HG02798 (cell line): ENCODE results near the gene ZBTB7C.

Source experiments
- ATAC-seq: cut with Tn5 transposase; IDR thresholded peaks from one replicate; pipeline ENCODE4 v1.9.1; 2021; ENCODE audit warnings: mild to moderate bottlenecking; ENCODE audit not compliant: unreplicated experiment, poor library complexity

Gene ZBTB7C

DNA sequence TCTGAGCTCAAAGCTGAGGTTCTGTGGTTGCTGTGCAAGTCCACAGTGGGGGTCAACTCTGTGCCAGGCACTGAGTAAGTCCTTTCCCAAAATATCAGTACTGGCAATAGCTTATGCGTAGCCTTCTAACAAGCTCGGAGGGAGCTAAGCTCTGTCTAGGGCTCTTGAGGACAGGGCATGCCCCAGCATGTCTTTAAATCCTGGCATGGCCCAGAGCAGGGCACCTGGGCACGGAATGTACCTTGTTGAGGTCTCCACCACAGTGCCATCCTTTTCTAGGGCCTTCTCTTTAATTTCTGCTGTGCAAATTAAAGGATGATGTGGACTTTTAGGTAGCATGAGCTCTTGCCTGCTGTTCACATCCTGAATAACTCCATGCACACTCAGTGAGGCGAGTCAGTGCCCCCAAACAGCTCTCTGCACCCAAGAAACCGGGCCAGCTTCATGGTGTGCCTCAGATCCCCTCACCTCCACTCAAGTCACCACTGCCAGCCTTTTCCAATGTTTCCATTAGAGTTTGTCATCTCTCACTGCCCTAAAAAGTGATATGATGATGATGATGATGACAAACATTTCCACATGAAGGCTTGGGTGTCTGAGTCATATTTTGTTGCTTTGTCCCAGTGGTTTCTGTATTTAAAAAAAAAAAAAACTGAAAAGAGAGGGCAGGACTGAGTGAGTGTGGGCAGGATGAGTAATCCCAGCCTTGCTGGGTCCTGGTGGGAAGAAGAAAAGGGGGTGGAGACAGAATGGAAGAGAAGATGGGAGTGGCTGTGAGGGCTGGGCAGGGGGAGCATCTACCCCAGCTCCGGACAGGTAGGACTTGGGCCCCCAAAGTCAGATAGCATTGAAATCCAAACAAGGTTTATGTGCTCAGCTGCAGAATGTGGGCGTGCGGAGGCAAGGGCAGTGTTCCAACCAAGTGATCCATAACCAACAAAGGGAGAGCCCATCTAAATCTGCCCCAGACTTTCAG lies 78.9 kb downstream of the ZBTB7C start:
- ATAC-seq: no peak

DNA sequence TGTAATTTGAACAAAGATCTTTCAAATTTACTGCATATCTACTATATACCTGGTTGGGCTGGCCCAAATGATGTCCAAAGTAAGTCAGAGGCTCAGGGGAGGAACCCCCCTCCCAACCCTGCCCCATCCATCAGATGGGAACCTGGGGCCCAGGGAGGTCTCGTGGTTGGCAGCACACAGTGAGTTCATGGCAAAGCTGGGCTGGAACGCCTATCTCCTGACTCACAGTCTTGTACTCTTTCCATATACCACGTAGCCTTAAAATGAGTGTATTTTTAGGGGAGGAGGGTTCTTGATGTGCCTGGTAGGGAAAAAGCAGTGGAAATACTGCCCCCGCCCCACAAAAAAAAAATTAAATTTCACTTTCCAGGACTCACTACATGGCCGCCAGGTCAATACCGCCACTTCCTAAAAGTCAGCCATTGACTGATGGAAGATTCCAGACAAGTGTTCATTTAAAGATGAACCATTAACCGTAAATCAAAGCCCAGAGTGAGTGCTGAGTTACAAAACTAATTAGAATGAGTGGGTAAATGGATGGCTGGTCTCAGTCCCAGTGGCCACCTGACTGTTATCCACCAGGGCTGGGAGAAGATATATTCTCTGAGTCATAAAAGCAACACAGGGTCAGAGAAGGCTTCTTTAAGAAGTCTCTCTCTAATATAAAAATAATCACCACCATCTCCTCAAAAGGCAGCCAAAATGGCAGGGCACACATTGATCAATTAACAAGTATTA lies 80.5 kb downstream of the ZBTB7C start:
- no peak for ATAC-seq

DNA sequence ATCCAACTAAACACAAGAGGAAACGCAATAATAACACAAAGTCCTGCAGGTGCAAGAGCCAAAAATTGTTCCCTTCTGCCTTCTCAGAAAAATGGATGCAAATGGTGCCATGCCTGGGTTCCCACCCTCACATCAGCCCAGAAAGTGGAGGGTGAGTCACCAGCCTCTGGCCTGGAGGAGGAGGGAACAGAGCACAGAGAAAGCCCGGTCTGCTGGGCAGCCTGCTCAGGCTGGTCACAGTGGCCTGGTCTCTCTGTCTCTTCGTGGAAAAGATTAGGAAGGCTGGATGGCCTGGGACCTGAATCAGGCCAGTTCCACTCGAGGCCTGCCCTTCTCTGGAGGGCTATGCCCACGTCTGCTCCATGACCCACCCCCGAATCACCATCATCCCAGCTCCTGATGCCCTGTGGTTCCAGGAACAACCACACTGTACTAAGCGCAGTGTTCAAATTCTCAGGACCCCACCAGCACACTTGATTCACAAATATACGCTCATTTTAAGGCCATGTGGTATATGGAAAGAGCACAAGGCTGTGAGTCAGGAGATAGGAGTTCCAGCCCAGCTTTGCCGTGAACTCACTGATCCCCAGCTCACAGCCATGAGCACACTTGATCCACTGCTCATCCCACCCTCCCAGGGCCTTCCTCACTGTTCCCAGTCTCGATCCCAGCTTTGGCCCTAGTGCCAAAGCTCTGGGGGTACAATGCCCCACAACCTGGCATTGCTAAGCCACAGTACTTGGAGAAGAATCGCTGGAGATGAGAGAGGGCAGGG lies 82.1 kb downstream of the ZBTB7C start:
- ATAC-seq: no peak

DNA sequence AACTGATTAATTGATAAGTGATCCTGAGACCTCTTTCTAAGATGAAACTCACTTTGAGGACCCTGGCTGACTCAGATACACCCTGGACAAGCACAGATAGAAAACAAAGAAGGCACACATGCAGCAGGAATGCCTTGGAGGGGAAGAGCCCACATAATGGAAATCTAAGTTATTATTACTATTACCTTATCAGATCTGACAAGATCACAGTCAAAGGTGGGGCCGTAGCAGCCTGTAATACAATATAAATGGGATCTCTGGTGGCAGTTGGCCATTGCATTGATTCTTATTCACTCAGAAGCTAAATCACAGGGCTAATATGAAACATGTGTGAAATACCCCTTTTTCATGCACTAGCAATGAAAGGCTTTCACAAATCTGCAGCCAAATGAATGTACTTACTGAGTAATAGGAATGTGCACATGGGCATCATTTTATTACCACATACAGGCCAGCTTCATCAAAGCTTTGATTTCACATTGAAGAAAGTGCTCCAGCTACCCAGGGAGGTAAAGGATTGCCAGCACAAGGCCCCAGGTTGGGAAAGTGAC lies 84.0 kb downstream of the ZBTB7C start:
- no peak for ATAC-seq

DNA sequence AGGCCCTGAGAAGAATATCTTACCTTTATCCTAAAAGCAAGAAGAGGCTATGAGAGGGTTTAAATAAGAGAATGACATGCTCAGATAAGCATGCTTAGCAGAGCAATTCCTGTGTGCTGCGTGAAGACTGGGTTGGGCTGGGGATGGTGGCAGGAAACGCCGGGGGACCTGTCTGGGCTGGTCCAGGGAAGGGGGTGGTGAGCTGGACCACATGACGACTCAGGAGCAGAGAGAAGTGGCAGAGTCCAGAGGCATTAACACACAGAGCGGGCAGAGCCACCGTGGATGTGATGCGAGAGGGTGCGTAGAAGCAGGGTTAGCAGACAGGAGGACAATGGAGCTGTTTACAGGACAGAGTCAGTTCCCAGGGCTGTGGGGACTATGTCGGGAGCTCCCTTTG lies 84.5 kb downstream of the ZBTB7C start:
- no peak for ATAC-seq

DNA sequence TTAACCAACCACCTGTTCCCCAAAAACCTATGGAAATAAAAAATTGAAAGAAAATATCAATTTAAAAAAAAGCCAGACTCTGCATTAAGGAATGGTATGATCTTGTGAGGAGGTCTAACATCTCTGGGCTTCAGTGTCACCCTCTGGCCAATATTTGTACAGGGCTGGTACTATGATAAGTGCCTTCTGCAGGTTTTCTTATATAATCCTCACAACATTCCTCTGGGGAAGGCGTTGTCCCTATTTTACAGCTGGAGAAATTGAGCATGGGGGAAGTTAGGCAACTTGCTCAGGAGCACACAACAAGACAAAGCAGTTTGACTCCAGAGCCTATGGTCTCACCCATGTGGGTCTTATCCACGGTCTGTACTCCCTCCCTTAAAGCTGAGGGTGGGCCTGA lies 86.0 kb downstream of the ZBTB7C start:
- ATAC-seq: no peak

DNA sequence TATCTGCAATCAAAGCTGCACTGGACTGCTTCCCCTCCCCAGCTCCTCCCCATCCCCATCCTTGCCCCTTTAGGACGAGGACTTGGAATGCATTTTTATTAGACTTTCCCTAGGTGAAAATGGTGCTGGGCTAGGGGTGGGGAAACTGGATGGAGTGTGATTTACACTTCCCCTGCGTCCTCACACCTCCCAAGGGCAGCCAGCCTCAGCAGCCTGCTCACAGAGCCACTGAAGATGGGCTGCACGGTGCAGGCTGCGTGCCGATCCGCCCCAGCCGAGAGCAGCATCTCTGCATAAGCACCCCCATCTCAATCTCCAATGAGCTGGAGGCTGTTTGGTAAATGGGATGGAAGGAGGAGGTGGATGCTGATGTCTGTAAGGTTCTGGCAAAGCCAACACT lies 87.6 kb downstream of the ZBTB7C start:
- ATAC-seq: no peak

DNA sequence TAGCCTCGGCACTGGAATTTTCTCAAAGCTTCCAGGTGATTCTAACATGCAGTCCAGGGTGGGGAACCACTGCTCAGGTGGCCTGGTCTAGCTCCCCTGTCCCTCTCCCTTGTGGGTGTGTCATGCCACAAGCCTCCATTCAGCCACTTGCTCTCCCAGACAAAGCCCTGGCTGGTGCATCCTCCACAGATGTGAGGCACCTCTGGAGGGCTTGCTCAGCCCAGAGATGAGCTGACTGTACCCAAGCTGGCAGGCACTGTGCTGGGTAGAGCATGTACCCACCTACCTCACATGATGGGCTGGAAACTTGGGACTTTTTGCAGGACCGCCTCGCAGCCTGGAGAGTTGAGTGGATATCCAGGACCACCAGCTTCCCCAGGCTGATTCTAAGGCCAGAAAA lies 88.1 kb downstream of the ZBTB7C start:
- no peak for ATAC-seq

DNA sequence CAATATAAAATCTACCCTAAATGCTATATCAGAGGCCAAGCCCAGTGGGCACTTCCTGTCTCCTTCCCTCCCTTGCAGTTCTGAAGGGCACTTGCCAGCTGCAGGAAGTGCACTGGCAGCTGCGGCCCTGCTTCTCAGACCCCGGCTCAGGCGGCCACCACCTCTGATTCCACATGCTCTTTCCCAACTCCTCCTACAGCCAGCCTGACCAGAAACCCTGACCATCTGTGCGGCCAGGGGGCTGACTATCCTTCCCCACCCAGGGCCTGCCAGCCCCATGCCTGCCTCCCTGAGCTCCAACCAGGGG lies 88.6 kb downstream of the ZBTB7C start:
- no peak for ATAC-seq

DNA sequence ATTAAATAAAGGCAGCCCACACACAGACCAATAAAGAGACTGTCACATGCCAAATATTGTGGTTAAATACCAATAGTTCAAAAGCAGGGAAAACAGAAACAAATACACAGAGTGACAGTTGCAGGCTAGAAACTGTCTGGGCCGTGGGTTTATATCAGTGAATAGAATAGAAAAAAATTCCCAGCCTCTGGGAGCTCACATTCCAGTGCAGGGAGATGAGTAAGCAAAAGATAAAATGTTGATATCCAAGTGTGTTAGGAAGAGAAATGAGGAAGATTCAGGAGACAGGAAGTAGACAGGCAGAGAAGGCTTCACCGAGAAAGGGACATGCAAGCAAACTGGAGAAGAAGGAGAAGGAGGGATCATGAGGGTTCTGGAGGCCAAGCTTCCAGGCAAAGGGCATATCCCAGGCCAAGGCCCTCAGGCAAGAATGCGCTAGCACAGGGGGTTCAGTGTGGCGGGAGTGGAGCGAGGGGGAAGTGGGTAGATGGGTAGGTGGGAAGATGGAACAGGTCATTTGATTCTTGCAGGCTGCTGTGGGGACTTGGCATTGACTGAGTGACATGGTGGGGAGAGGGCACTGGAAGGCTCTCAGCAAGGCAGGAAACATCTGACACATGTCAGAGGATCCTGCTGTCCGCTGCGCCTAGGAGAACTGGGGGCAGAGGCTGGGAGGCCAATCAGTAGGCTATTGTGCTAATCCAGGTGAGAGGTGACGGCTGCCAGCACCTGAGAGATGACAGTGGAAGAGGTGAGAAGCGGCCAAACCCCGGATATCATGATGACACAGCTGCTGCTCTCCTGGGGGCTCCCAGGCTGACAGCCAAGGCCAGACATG lies 89.2 kb downstream of the ZBTB7C start:
- no peak for ATAC-seq

DNA sequence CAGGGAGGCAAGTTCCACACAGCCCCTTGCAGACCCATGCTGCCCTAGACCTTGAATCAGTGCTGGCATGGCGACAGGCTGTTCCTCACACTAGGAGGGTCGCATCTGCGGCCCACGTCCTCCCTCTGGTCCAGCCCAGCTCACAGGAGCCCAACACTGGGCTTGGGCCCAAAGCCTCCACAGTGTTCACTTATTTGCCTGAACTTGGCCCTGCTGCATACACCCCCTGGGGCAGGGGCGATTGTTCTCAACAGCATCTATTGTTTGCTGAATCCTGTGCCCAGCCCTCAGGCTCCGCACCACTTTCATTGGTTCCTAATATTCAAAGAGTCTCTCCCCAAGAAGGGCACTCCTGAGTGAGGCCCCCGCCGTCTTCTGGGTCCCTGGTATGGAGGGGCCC lies 90.7 kb downstream of the ZBTB7C start:
- ATAC-seq: no peak

DNA sequence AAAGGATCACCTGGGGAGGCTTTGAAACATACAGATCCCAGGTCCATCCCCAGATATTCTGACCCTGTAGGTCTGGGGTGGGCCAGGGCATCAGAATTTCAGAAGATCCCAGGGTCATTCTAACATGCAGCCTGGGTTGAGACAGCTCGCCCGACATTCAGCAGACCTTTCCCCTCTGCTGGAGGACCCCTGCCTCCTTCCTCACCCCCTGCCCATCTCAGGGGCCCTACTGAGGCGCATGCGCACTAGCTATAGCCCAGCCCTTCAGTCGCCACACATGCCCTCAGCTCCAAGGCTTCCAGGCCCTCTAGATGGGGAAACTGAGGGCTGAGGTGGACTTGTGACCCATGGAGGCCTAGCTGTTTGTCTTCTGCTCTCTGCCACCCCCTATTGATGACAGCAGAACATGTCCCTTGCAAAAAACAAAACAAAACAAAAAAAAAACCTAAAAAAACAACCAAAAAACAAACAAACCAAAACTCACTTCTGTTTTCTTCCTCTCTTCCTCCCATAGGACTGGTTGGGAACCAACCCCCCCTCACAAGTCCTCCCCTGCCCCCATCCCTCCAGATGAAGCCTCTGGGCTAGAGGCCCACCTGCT lies 91.3 kb downstream of the ZBTB7C start:
- ATAC-seq: no peak

DNA sequence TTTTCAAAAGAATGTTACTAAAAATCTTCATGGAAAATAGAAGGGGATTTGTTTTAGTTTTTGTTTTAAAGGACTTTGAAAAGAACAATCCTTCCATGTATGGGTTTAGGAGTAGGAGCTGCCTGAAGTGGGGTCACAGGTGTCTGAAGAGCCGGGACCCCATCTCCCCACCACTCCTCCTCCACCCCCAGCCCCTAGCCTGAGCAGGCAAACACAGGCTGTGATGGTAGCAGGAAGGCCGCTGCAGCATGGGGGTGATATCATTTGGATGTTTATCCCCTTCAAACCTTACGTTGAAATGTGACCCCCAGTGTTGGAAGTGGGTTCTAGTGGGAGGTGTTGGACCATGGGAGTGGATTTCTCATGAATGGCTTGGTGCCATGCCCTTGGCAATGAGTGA lies 93.0 kb downstream of the ZBTB7C start:
- no peak for ATAC-seq

DNA sequence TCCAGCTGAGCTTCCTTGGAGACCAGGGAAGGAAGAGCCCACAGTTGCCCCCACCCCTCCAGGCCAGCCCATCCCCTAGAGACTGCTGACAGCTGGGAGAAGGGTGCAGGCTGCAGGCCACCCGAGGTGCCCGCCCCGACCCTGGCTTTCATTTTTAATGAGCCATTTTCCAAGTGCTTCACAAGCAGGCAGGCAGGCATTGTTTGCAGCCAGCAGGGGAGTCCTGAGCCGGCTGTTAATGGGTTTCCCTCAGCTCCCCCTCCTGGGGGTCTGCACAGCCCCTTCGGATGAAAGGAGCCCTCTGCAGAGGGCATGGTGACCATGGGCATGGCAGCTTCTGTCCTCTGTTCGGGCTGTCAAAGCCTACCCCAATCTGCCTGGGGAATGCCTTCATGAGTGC lies 94.5 kb downstream of the ZBTB7C start:
- ATAC-seq: no peak

DNA sequence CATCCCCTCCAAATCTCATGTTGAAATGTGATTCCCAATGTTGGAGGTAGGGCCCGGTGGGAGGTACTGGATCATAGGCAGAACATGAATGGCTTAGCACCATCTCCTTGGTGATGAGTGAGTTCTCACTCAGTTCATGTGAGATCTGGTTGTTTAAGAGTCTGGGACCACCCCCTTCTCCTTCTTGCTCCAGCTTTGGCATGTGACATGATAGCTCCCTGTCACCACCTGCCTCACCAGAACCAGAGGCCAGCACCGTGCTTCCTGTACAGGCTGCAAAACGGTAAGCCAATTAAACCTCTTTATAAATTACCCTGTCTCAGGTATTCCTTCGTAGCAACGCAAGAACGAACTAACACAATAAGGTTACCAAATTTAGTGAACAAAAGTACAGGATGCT lies 95.4 kb downstream of the ZBTB7C start:
- ATAC-seq: no peak

DNA sequence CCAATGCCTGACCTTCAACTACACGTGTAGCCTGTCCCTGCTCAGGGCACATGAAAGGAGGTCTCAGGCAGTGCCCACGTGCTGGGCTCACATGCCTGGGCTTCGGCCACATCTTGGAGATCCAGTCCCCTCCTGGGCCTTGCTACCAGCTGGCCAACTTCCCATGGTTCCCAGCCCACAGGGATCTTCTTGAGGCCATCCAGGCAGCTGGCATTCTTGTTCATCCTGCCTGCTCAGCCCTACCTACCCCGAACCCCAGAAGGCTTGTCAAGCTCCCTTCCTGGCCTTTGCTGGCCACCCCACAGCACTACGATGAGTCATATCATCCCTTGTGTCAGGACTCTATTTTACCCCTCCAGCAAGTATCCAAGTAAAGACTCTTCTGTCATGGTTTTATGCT lies 97.1 kb downstream of the ZBTB7C start:
- no peak for ATAC-seq

DNA sequence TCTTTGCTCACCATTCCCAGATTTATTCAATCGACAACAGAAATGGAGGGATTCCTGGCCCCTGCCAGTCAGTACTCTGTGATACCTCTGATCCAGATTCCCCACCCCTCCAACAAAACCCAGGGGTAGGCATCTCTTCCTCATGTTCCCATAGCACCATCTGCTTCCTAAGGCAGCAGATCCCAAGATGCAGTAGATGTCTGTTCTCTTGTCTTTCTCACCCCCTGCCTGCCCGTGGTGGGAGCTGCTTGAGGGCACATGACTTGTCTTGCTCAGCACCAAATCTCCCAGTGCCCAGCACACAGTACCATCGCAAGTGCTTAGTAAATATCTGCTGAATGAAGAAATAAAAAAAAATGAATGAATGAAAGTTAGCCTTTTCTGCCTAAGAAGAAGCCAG lies 98.2 kb downstream of the ZBTB7C start:
- no peak for ATAC-seq

DNA sequence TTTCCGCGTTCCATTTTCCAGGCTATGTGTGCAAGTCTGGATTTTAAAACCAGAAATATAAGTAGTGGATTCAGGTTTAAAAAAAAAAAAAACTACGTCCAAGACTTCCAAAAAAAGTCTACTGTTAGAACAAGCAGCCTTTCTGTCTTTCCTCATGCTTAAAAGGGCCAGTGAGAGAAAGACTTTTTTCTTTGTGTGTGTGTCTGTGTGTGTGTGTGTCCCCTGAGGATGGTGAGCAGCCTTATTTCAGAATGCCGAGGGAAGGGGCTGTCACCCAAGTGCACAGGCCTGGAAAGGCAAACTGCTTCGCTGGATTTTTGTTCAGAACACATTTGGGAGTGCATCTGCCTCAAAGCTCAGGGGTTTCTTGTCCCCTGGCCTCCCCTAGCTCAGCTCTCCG lies 98.8 kb downstream of the ZBTB7C start:
- no peak for ATAC-seq

DNA sequence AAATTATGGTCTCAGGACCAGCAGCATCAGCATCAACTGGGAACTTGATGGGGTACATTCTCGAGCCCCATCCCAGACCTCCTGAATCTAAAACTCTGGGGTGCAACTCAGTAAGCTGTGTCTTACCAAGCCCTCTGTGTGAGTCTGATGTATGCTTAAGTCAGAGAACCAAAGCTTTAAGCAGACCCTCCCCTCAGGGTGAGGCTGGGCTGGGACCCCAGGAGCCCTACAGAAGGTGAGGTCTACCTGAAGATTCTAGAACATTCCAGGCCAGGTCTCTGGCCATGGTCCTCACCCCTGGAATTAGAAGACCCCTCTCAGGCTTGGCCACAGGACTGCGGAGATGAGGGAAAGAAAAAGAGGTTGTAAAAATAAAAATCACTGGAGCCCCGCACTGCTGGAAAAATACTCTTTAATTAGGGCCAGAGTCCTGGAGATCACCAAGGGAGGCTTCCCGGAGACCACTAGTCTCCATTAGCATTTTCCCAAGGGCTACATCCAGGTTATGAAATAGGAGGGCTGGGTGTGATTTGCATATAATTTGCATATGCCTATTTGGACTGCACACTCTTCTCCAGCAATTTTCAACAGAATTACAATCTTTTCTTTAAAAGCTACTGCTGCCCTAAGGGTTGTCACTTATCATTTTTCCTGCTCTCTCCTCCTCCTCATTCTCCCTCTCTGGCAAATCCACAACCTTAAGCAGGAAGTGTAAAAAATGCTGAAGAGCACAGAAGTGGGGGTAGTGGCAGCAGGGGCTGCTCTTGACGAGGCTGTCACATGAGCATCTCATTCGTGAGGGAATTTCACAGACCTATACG lies 100.2 kb downstream of the ZBTB7C start:
- ATAC-seq: no peak
